Colonic mucosa (tissue), 4 donors: ENCODE data around the gene C20orf202. TPM values are rescaled to one million over a fixed set of nuclear protein-coding genes. Genes with fewer than 3 reads are reported as not detected.

Experiments used
- DNase-seq: peaks from one replicate; pipeline ENCODE4 v3.0.0-alpha.2; 2020
- H3K27ac ChIP-seq: fragments of 200-600 bp; one replicate; pipeline ENCODE4 v1.8.0; 2021
- H3K27me3 ChIP-seq: fragments of 200-600 bp; one replicate; pipeline ENCODE4 v1.8.0; 2021
- H3K36me3 ChIP-seq: fragments of 200-600 bp; one replicate; pipeline ENCODE4 v1.8.0; 2021
- H3K4me1 ChIP-seq: fragments of 200-600 bp; one replicate; pipeline ENCODE4 v1.8.0; 2021; ENCODE audit warnings: mild to moderate bottlenecking
- H3K4me3 ChIP-seq: fragments of 200-600 bp; one replicate; pipeline ENCODE4 v1.8.0; 2021
- H3K9ac ChIP-seq, 2 donors: one replicate each; pipeline ENCODE4 v1.7.0; 2013; ENCODE audit warnings: control low read depth in 2 of 2, low read depth in 2 of 2, low read length in 2 of 2
- H3K9me3 ChIP-seq: fragments of 200-600 bp; one replicate; pipeline ENCODE4 v1.8.0; 2021
- intact Hi-C: fragments of 100-400 bp; cut with DNase I; formaldehyde crosslinking; loops from one replicate; pipeline ENCODE4 v1.14.1; 2022
- total RNA-seq, 2 donors: library from RNA; stranded (reverse); fragmentation: NEBNext Ultra II Directional in 1 of 2; extraction: Animal tissue kit (Norgen Biotek cat#: 25700) in 1 of 2; gene quantifications; one replicate each; pipeline ENCODE4 v1.2.1, GENCODE V29; 2021
- TF ChIP-seq, protein P1 (sequence below): fragments of 200-600 bp; IDR thresholded peaks from one replicate; pipeline ENCODE4 v1.8.0; 2022; ENCODE audit warnings: antibody characterized with exemption, mild to moderate bottlenecking
- donor health status: healthy.
- donor health status: DM: no; HTN: no; CAD: no.
- donor health status: DM: no; HTN: no; CAD: no.

C20orf202 gene
- total RNA-seq, 2 donors from 2014 or later = 0.19 TPM; not detected in 1

DNA sequence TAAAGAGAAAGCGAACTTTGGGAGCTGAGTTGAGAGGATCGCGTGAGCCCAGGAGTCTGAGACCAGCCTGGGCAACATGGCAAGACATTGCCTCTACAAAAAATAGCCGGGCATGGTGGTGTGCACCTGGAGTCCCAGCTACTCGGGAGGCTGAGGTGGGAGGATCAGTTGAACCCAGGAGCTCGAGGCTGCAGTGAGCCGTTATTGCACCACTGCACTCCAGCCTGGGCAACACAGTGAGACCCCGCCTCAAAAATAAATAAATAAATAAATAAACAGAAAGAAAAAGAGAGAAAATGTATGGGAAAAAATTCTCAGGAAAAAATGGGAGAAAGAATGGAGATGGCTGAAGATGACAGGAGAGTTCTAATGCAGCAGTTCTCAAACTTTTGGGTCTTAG, 2.5 kb downstream of the C20orf202 start:
- no peaks in the 10 kb centered on the region for H3K4me1 ChIP-seq
- no peak overlapping the region for H3K4me3 ChIP-seq
- intact Hi-C loops = no loop called here
- no peak overlapping the region for H3K9ac ChIP-seq
- H3K9me3 ChIP-seq = no peaks in the 10 kb centered on the region
- TF ChIP-seq, protein P1, sequence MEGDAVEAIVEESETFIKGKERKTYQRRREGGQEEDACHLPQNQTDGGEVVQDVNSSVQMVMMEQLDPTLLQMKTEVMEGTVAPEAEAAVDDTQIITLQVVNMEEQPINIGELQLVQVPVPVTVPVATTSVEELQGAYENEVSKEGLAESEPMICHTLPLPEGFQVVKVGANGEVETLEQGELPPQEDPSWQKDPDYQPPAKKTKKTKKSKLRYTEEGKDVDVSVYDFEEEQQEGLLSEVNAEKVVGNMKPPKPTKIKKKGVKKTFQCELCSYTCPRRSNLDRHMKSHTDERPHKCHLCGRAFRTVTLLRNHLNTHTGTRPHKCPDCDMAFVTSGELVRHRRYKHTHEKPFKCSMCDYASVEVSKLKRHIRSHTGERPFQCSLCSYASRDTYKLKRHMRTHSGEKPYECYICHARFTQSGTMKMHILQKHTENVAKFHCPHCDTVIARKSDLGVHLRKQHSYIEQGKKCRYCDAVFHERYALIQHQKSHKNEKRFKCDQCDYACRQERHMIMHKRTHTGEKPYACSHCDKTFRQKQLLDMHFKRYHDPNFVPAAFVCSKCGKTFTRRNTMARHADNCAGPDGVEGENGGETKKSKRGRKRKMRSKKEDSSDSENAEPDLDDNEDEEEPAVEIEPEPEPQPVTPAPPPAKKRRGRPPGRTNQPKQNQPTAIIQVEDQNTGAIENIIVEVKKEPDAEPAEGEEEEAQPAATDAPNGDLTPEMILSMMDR = no peak
- DNase-seq = no peak
- no peaks in the 10 kb centered on the region for H3K36me3 ChIP-seq
- H3K27me3 ChIP-seq = no peaks in the 10 kb centered on the region
- no peak overlapping the region for H3K27ac ChIP-seq

DNA sequence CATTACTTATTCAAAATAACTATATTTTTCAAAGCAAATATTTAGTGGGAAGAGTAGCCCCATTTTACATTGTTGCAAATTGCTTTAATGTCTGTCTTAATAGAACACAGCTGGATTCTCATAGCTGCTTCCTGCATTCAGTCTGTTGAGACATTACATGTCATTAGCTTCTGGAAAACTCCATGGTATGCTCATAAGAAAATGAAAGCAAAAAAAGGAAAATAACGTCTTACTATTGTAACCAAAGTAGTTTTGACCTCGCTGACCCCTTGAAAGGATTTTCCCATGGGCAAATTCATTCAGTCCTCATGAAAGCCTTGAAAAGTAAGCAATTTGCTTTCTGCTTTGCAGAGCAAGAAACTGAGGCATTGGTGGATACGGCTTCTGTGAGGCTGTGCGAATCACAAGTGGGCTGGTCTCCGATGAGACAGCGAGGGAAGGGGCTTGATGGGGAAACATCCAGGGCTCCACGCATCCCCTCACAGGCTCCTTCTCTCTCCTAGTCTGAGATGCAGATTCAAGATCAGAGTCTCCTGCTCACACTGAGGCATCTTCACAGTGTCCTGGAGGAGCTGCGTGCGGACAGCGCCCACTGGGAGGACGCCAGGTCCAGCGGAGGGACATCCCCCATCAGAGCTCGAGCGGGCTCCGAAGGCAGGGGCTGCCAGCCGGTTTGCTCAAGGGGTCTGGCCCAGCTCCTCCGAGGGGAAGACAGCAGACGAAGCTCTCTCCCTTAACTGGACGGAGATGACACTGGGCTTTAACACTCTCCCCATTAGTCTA, 3.3 kb downstream of the C20orf202 start:
- no peak for DNase-seq
- no peak overlapping the region for H3K9ac ChIP-seq
- H3K4me3 ChIP-seq = no peak overlapping the region
- H3K9me3 ChIP-seq = no peaks in the 10 kb centered on the region
- intact Hi-C loops = no loop called here
- TF ChIP-seq, protein P1 = no peak
- no peaks in the 10 kb centered on the region for H3K36me3 ChIP-seq
- no peak overlapping the region for H3K27ac ChIP-seq
- H3K4me1 ChIP-seq = no peaks in the 10 kb centered on the region
- H3K27me3 ChIP-seq = no peaks in the 10 kb centered on the region

DNA sequence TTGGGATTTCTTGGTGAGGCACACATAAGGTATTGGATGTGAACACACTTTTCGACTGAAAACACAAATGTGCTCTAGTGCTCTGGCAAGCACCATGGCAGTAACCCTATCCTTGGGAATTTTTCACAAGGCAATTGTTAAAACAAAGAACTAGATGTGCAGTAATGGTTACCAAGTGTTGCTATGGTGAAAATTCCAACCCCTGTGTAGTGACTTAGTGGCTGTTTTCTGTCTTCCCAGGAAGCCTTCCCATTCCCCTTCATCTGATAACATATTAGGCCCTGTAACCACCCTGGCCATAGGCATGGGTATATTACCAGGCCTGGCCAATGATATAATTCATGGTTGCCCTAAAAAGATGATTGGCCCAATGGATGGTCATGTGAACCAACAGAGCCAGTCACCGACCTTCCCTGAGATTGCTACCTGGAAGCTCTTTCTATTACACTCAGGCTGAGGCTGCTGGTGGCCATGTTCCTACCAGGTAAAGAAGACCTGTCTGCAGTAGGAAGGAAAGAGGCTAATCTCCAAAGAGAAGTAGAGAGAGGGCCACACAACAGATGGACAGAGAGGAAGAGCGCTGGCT, 4.1 kb downstream of the C20orf202 start:
- Histone ChIP-seq H3K27me3 (no peaks in the 10 kb centered on the region), H3K9ac (no peak overlapping the region), H3K36me3 (no peaks in the 10 kb centered on the region), H3K4me1 (no peaks in the 10 kb centered on the region), H3K4me3 (no peak overlapping the region), H3K9me3 (no peaks in the 10 kb centered on the region), H3K27ac (no peak overlapping the region)
- TF ChIP-seq, protein P1 = no peak
- intact Hi-C loops = no loop called here
- DNase-seq = no peak

DNA sequence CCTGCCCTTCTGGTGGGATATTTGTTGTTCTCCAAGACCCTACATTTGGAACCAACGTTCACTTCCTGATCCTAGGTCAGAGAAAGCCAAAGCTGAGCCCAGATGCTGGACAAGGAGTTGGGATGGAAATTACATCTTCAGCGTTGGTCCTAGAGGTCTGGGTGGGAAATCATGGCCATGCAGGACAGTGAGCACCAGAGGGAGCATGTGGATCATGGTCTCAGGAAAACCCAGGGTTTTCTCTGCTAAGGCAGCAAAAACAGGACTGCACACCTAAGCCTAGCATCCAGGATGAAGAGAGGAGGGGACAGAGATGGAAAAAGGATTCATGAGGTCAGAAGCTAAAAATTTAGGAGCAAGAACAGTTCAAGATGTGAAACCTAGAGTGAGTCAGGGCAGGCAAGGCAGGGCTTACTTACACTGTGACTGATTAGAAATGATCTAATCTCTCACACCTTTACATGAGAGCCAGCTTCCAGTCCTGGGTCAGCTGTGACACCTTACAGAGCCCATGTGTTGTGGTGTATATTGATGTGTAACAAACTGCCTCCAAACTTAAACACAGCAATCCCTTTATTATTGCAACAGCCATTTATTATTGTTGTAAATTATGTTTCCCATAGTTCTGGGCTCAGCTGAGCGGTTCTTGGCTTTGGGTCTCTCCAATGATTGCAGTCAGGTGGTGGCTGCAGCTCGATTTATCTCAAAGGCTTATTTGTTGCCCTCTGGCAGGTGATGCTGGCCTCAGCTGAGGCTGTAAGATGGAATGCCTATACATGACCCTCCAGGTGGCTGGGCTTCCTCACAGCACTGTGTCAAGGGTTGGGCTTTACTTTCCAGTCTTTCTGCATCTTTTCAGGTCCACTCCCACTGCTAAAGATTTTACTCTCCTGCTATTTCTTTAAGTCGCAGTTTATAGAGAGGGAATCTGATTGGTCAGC, 6.5 kb downstream of the C20orf202 start:
- H3K4me1 ChIP-seq = no peaks in the 10 kb centered on the region
- no peaks in the 10 kb centered on the region for H3K27me3 ChIP-seq
- H3K9me3 ChIP-seq = no peaks in the 10 kb centered on the region
- H3K9ac ChIP-seq = no peak overlapping the region
- intact Hi-C loops = loop anchor here (5.0 kb wide), 1 partner anchor 392 kb away; no protein-coding TSS in a partner anchor
- no peak overlapping the region for H3K27ac ChIP-seq
- no peak for DNase-seq
- H3K4me3 ChIP-seq = no peak overlapping the region
- no peaks in the 10 kb centered on the region for H3K36me3 ChIP-seq
- TF ChIP-seq, protein P1 = no peak

DNA sequence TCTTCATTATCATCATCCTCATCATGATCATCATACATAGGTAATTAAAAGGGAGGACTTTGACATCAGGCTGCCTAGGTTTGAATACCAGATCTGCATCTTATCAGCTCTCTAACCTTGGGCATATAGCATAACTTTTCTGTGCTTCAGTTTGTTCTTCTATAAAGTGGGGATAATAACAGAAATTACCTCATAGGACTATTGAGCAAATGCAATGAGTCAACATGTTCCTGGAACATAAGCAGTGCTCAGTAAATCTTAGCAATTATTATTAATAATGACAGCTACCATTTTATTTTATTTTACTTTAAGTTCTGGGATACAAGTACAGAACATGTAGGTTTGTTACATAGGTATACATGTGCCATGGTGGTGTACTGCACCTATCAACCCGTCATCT, 7.2 kb downstream of the C20orf202 start:
- Histone ChIP-seq H3K4me1 (no peaks in the 10 kb centered on the region), H3K4me3 (no peak overlapping the region), H3K36me3 (no peaks in the 10 kb centered on the region), H3K9ac (no peak overlapping the region), H3K9me3 (no peaks in the 10 kb centered on the region), H3K27ac (no peak overlapping the region), H3K27me3 (no peaks in the 10 kb centered on the region)
- DNase-seq = no peak
- TF ChIP-seq, protein P1 = no peak
- intact Hi-C loops = loop anchor here (5.0 kb wide), 1 partner anchor 393 kb away; no protein-coding TSS in a partner anchor
